HEK293 (cell line): ENCODE data around the gene C20orf204.

Experiments
- CTCF ChIA-PET: fragments of 350-600 bp; formaldehyde crosslinking; extraction: SDS; loops from one replicate; lab custom pipeline; 2021; ENCODE audit warnings: antibody characterized with exemption; lab: Yijun Ruan, JAX
- POLR2A ChIA-PET: fragments of 300-600 bp; formaldehyde crosslinking; extraction: SDS; loops from one replicate; lab custom pipeline; 2020; ENCODE audit warnings: antibody characterized with exemption, inconsistent platforms; lab: Yijun Ruan, JAX
- H3K27ac ChIP-seq: fragments of 200-500 bp; sonication (Bioruptor generic); 2 replicates; pipeline ENCODE4 v1.5.1; 2014; ENCODE audit warnings: low read depth, low read length, control low read depth, inconsistent platforms; ENCODE audit errors: extremely low read depth
- H3K36me3 ChIP-seq, 2 experiments: fragments of 200-500 bp in 1 of 2; sonication (Bioruptor generic) in 1 of 2; 1 replicate in 1 of 2; 2 replicates in 1 of 2; pipeline ENCODE4 v1.5.1; 2014 to 2017; ENCODE audit warnings: inconsistent platforms in 2 of 2, low read length in 2 of 2; ENCODE audit not compliant: control insufficient read depth in 2 of 2, insufficient read depth in 1 of 2
- H3K4me1 ChIP-seq: fragments of 200-500 bp; sonication (Bioruptor generic); 2 replicates; pipeline ENCODE4 v1.5.1; 2014; ENCODE audit warnings: mild to moderate bottlenecking, low read length, inconsistent platforms; ENCODE audit not compliant: control insufficient read depth, insufficient read depth
- H3K4me3 ChIP-seq: 2 replicates; pipeline ENCODE4 v1.5.1; 2011; ENCODE audit warnings: low read depth, mild to moderate bottlenecking, control low read depth, low read length, moderate library complexity
- H3K9me3 ChIP-seq: fragments of 200-500 bp; sonication (Bioruptor generic); 2 replicates; pipeline ENCODE4 v1.5.1; 2014; ENCODE audit warnings: low read depth, low read length, inconsistent platforms; ENCODE audit not compliant: control insufficient read depth, insufficient read depth
- KLF17 ChIP-seq: fragments of 450-650 bp; formaldehyde crosslinking; IDR thresholded peaks from 2 replicates; pipeline ENCODE4 v1.5.1; 2016; ENCODE audit warnings: missing biosample characterization, missing genetic modification characterization
- PRDM4 ChIP-seq: fragments of 450-650 bp; formaldehyde crosslinking; IDR thresholded peaks from 2 replicates; pipeline ENCODE4 v1.5.1; 2017; ENCODE audit warnings: missing biosample characterization, missing genetic modification characterization
- YY1 ChIP-seq: fragments of 450-650 bp; formaldehyde crosslinking; IDR thresholded peaks from 2 replicates; pipeline ENCODE4 v1.5.1; 2018; ENCODE audit warnings: missing biosample characterization, missing genetic modification characterization
- ZBTB17 ChIP-seq: fragments of 450-650 bp; formaldehyde crosslinking; IDR thresholded peaks from 2 replicates; pipeline ENCODE4 v1.5.1; 2016; ENCODE audit warnings: missing biosample characterization, missing genetic modification characterization
- ZFP37 ChIP-seq: fragments of 450-650 bp; formaldehyde crosslinking; IDR thresholded peaks from 2 replicates; pipeline ENCODE4 v1.5.1; 2016; ENCODE audit warnings: missing biosample characterization, missing genetic modification characterization
- ZFP69B ChIP-seq: fragments of 450-650 bp; formaldehyde crosslinking; IDR thresholded peaks from 2 replicates; pipeline ENCODE4 v1.5.1; 2016; ENCODE audit warnings: missing biosample characterization, missing genetic modification characterization
- ZNF138 ChIP-seq: fragments of 450-650 bp; formaldehyde crosslinking; IDR thresholded peaks from 2 replicates; pipeline ENCODE4 v1.5.1; 2016; ENCODE audit warnings: missing biosample characterization, missing genetic modification characterization, borderline replicate concordance
- ZNF157 ChIP-seq: fragments of 450-650 bp; formaldehyde crosslinking; IDR thresholded peaks from 2 replicates; pipeline ENCODE4 v1.5.1; 2016; ENCODE audit warnings: missing biosample characterization, missing genetic modification characterization
- ZNF2 ChIP-seq: fragments of 450-650 bp; formaldehyde crosslinking; IDR thresholded peaks from 2 replicates; pipeline ENCODE4 v1.5.1; 2016; ENCODE audit warnings: missing biosample characterization, missing genetic modification characterization
- ZNF211 ChIP-seq: fragments of 450-650 bp; formaldehyde crosslinking; IDR thresholded peaks from 2 replicates; pipeline ENCODE4 v1.5.1; 2016; ENCODE audit warnings: low read depth, missing biosample characterization, missing genetic modification characterization
- ZNF214 ChIP-seq: fragments of 450-650 bp; formaldehyde crosslinking; IDR thresholded peaks from 2 replicates; pipeline ENCODE4 v1.5.1; 2017; ENCODE audit warnings: missing biosample characterization, mild to moderate bottlenecking, missing genetic modification characterization, borderline replicate concordance
- ZNF266 ChIP-seq: fragments of 450-650 bp; formaldehyde crosslinking; IDR thresholded peaks from 2 replicates; pipeline ENCODE4 v1.5.1; 2016; ENCODE audit warnings: missing biosample characterization, missing genetic modification characterization, low read depth
- ZNF404 ChIP-seq: fragments of 450-650 bp; formaldehyde crosslinking; IDR thresholded peaks from 2 replicates; pipeline ENCODE4 v1.5.1; 2017; ENCODE audit warnings: missing biosample characterization, missing genetic modification characterization
- ZNF548 ChIP-seq: fragments of 450-650 bp; formaldehyde crosslinking; IDR thresholded peaks from 2 replicates; pipeline ENCODE4 v1.5.1; 2016; ENCODE audit warnings: missing biosample characterization, missing genetic modification characterization
- ZNF596 ChIP-seq: fragments of 450-650 bp; IDR thresholded peaks from 2 replicates; pipeline ENCODE4 v1.5.0; 2018; ENCODE audit warnings: missing biosample characterization, mild to moderate bottlenecking, missing genetic modification characterization, moderate library complexity
- ZNF654 ChIP-seq: fragments of 450-650 bp; formaldehyde crosslinking; IDR thresholded peaks from 2 replicates; pipeline ENCODE4 v1.5.1; 2016; ENCODE audit warnings: low read depth, missing biosample characterization, missing genetic modification characterization
- ZNF692 ChIP-seq: fragments of 450-650 bp; formaldehyde crosslinking; IDR thresholded peaks from 2 replicates; pipeline ENCODE4 v1.5.1; 2016; ENCODE audit warnings: missing biosample characterization, missing genetic modification characterization
- ZSCAN18 ChIP-seq: fragments of 450-650 bp; formaldehyde crosslinking; IDR thresholded peaks from 2 replicates; pipeline ENCODE4 v1.5.1; 2016; ENCODE audit warnings: missing biosample characterization, missing genetic modification characterization
- TF ChIP-seq, protein P1 (sequence below): sonication (generic); formaldehyde crosslinking; IDR thresholded peaks from 2 replicates; pipeline ENCODE4 v1.8.1; 2022; ENCODE audit warnings: mild to moderate bottlenecking, moderate library complexity, missing genetic modification reagents
- TF ChIP-seq, protein P2 (sequence below): fragments of 450-650 bp; formaldehyde crosslinking; IDR thresholded peaks from 2 replicates; pipeline ENCODE4 v1.5.1; 2016; ENCODE audit warnings: missing biosample characterization, missing genetic modification characterization
- TF ChIP-seq, protein P3 (sequence below): fragments of 450-650 bp; formaldehyde crosslinking; IDR thresholded peaks from 2 replicates; pipeline ENCODE4 v1.5.1; 2016; ENCODE audit warnings: missing biosample characterization, missing genetic modification characterization

Gene C20orf204

DNA sequence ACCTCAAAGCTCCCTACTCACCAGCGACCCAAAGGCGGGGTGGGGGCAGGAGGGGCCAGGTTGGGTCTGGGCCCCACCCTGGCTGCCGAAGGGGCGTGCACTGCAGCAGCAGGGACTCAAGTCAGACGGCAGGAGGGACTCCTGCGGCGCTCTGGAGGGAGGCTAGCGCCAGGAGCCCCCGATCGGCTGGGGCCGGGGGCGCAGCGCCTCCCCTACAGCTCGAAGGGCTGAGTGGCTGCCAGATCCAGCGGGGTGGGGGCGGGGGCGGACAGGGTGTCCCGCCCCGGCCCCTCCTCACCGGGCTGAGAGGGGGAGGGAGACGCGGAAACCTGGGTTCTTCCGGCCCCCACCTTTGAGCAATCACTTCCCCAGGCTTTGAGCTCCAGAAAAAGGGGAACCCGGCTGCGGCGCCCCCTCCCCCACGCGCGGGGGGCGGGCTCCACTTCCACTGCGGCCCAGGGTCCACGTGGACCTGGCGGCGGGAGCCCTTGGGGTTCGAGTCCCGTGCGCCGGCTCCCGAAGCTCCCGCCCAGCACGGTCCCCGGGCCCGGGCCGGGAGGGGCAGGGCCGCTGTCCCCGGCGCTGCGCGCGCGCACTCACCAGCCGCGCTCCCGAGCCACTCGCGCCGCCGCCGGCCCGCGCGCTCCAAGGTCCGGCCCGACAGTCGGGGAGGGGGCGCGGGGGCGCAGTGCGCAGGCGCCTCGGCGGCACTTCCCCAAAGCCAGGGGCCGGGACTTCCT lies 43.5 kb downstream of the C20orf204 start, which contains the start of gene RGS19 (continued):
- TF ChIP-seq, protein P1, sequence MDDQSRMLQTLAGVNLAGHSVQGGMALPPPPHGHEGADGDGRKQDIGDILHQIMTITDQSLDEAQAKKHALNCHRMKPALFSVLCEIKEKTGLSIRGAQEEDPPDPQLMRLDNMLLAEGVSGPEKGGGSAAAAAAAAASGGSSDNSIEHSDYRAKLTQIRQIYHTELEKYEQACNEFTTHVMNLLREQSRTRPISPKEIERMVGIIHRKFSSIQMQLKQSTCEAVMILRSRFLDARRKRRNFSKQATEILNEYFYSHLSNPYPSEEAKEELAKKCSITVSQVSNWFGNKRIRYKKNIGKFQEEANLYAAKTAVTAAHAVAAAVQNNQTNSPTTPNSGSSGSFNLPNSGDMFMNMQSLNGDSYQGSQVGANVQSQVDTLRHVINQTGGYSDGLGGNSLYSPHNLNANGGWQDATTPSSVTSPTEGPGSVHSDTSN (CRISPR knock-in tag), result no peak
- TF ChIP-seq ZNF211 (tag by site-specific recombination) (no peak), ZBTB17 (tag by site-specific recombination) (no peak), ZNF2 (tag by site-specific recombination) (no peak), ZNF548 (tag by site-specific recombination) (no peak), ZNF157 (no peak), ZNF596 (no peak), ZFP37 (no peak), ZNF654 (tag by site-specific recombination) (no peak), YY1 (no peak), ZSCAN18 (no peak), ZNF214 (no peak)

DNA sequence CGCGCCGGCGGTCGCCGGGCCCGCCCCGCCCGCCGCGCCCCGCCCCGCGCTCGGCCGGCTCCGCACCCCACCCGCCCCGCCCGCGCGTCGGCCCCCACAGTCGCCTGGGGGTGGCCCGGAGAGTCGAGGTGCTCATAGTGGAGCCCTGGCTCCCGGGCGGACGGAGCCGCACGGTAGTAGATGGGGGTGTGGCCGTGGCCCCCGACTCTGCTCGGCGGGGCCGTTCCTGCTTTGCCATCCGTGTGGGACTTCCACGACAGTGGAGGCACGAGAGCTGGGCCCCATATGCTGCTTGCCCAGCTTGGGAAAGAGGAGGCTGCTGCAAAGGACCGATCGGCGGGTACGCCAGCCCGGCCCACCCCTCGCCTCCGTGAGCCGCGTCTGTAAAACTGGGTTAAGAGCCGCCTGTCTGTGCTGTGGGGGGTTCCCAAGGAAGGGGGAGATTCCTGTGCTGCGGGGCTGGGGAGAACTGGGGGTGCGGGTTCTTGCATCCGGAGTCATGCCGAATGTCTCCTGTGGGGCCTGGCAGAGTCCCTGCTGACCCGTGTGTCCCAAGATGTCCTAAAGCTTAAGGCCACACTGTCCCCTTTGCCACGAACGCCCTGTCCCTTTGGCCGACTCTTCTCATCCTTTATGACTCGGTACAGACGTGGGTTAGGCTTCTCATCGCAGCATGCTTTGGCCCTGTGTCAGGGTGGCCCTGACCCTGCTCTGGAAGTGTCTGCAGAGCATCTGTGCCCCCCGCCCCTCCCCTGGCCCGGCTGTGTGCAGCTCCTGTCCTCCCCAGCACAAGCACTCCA lies 44.2 kb downstream of the C20orf204 start, which contains the start of gene OPRL1:
Gene OPRL1 (plus strand): TSS at position 70 of the 800 bp plus-strand sequence. CDS start 12,639 bp downstream, outside the sequence.
- ChIA-PET CTCF (interaction anchor here (0.6 to 1.1 kb wide), 5 partner anchors 10 to 198 kb away, joined by 3 to 4 read pairs (median 3); no protein-coding TSS in a partner anchor), POLR2A (interaction anchor here (0.6 to 1.8 kb wide), 2 partner anchors 18 to 19 kb away, joined by 3 to 6 read pairs; partner anchors contain the start of gene TCEA2)
- peak within 1 kb of the TSS; percentile 51 for H3K4me3 ChIP-seq
- H3K4me1 ChIP-seq, result peaks cover 10% of the 10 kb centered on the region
- H3K36me3 ChIP-seq, result peaks cover 0 to 3% of the 10 kb centered on the region in 2 experiments; a peak in 1 of 3 replicates
- H3K27ac ChIP-seq, result peak within 1 kb of the TSS; percentile 68; the same call in 1 of the 2 replicates
- H3K9me3 ChIP-seq, result no peaks in the 10 kb centered on the region
- TF ChIP-seq ZNF692 (0 out of 2 replicates have a peak, but pooled peaks have one; percentile 11), ZNF138 (tag by site-specific recombination) (no peak), ZNF266 (tag by site-specific recombination) (no peak), PRDM4 (no peak), ZFP69B (0 out of 2 replicates have a peak, but pooled peaks have one; percentile 51), ZNF404 (no peak), KLF17 (0 out of 2 replicates have a peak, but pooled peaks have one; percentile 20)
- TF ChIP-seq, protein P2, sequence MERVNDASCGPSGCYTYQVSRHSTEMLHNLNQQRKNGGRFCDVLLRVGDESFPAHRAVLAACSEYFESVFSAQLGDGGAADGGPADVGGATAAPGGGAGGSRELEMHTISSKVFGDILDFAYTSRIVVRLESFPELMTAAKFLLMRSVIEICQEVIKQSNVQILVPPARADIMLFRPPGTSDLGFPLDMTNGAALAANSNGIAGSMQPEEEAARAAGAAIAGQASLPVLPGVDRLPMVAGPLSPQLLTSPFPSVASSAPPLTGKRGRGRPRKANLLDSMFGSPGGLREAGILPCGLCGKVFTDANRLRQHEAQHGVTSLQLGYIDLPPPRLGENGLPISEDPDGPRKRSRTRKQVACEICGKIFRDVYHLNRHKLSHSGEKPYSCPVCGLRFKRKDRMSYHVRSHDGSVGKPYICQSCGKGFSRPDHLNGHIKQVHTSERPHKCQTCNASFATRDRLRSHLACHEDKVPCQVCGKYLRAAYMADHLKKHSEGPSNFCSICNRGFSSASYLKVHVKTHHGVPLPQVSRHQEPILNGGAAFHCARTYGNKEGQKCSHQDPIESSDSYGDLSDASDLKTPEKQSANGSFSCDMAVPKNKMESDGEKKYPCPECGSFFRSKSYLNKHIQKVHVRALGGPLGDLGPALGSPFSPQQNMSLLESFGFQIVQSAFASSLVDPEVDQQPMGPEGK (tag by site-specific recombination), result 0 out of 2 replicates have a peak, but pooled peaks have one; percentile 26
- TF ChIP-seq, protein P3, sequence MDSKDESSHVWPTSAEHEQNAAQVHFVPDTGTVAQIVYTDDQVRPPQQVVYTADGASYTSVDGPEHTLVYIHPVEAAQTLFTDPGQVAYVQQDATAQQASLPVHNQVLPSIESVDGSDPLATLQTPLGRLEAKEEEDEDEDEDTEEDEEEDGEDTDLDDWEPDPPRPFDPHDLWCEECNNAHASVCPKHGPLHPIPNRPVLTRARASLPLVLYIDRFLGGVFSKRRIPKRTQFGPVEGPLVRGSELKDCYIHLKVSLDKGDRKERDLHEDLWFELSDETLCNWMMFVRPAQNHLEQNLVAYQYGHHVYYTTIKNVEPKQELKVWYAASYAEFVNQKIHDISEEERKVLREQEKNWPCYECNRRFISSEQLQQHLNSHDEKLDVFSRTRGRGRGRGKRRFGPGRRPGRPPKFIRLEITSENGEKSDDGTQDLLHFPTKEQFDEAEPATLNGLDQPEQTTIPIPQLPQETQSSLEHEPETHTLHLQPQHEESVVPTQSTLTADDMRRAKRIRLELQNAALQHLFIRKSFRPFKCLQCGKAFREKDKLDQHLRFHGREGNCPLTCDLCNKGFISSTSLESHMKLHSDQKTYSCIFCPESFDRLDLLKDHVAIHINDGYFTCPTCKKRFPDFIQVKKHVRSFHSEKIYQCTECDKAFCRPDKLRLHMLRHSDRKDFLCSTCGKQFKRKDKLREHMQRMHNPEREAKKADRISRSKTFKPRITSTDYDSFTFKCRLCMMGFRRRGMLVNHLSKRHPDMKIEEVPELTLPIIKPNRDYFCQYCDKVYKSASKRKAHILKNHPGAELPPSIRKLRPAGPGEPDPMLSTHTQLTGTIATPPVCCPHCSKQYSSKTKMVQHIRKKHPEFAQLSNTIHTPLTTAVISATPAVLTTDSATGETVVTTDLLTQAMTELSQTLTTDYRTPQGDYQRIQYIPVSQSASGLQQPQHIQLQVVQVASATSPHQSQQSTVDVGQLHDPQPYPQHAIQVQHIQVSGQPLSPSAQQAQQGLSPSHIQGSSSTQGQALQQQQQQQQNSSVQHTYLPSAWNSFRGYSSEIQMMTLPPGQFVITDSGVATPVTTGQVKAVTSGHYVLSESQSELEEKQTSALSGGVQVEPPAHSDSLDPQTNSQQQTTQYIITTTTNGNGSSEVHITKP, result peak; percentile 16; the same call in 1 of the 2 replicates
